ENCODE data around the gene SCP2.

GRCh38 chr1:53020588-53020987, 93.5 kb downstream of the SCP2 start:
- TF ChIP-seq CTCF (IDR thresholded peaks at IDR 0.05) (no peak), POLR2A (IDR thresholded peaks at IDR 0.05) (no peak), POLR2AphosphoS5 (IDR thresholded peaks at IDR 0.05) (no peak)
